NOMO-1 treated with dmso at 0.1 percent for 144 hours (cell line): Measurements from ENCODE around the gene ETFA.

Experiments used
- DNase-seq: peaks from one replicate; lab custom pipeline; 2025; ENCODE audit not compliant: unreplicated experiment; lab: John Stamatoyannopoulos, UW

The ETFA gene

GRCh38 chr15:76176487-76177085 is 134.7 kb downstream of the ETFA start:
- no peak for DNase-seq

DNA sequence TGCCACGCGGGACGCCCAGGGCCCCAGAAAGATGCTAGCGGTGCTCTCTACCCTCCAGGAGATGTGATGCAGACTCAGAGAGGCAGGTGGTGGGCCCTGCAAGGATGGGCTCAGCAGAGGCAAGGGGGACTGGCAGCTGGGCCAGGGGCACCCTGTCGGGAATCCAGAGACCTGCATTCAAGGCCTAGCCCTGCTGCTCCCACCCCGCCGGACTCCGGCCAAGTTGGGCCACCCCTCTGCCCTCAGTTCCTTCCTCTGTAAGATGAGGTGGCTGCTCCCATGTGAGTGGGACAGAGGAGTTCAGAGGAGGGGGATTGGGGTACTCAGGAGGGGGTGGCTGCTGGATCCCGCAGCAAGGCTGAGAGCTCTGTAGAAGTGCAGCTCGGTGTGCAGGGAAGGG is 135.2 kb downstream of the ETFA start:
- no peak for DNase-seq

- no peak for DNase-seq
These were observed 135.8 kb downstream of the ETFA start for GRCh38 chr15:76175442-76175841.

DNA sequence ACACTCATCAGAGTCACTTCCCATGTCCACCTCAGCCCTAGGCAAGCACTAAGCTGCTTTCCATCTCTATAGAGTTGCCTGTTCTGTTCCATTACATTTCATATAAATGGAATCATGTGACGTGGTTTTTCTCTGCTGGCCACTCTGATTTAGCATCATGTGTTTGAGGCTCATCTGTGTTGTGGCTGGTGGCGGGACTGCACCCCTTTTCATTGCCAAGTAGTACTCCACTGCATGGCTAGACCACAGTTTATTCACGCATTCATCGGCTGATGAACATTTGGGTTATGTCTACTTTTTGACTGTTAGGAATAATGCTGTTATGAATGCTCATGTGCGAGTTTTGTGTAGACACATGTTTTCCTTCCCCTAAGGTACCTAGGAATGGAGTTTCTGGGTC is 136.6 kb downstream of the ETFA start:
- no peak for DNase-seq

GRCh38 chr15:76173317-76173834 is 137.9 kb downstream of the ETFA start:
- DNase-seq = no peak

DNA sequence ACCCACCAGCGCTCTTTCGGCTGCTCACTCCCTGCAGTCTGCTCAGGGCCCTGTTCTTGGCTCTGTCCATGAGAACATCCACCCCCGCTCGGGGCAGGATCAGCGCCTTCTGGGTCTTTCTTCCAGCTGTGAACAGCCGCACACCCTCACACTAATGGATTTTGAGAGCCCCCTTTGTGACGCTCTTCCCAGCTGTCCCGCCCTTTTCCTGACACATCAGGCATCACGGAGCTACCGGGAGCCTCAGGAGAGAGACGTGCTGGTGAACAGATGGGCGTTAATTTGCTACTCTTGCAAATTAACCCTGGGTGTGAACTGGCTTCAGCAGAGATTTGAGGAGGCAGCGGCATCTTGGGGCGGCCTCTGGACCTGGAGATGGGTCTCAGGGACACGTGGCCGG is 138.5 kb downstream of the ETFA start:
- DNase-seq = no peak

GRCh38 chr15:76169911-76170800 is 141.1 kb downstream of the ETFA start:
- DNase-seq = no peak

DNA sequence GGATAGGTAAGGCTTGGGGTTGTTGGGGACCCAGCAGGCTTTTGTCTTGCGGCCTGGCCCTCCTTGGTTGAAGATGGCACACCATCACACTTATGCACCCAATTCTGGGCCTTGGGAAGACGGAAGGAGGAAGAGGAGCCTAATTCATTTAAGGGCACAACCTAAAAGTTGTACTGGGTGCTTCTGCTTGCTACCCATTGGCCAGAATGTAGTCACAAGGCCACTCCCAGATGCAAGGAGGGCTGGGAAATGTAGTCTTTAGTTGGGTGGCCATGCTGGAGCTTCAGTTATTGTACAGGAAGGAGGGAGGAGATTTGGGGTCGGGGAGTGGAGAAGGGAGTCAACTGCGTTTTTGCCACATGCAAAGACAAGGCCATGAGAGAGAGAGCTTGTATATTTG is 142.3 kb downstream of the ETFA start:
- DNase-seq = no peak

DNA sequence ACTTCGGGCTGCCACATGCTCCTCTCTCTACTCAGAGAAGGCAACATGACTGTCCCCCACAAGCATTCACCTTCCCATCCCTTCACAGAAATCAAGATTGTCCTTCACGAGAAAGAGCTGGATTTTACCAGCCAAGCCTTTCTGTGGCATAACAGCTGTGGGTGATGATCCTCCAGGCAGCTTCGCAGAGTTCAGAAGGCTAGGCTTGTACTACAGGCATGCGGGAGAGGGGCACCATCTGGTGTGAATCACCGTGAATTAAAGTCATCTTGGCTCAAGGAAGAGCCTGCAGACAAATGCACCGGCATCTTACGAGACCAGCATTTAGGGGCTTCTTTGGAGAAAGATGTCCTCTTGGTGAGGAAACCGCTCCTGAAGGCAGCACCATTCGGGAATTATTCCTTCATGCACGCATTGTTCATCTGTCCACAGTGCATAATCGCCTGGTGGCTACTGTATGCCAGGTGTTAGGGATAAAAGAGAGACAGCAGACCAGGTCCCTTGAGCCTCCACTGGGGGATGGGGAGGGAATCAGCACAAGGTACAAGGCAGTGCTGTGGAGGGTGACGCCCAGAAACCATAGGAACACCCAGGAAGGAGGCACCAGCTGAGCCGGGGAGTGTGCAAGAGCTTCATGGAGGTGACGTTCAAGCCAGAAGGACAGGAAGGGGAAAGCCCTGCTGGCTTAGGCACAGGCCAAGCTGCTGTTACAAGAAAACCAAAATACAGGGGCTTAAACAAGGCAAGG is 142.9 kb downstream of the ETFA start:
- no peak for DNase-seq

- no peak for DNase-seq
These were observed 145.3 kb downstream of the ETFA start for GRCh38 chr15:76165951-76166350.
